Measurements from ENCODE around the gene PKDCC. TPM values are rescaled to one million over a fixed set of nuclear protein-coding genes. Genes with fewer than 3 reads are reported as not detected.

PKDCC gene
- total and polyA plus RNA-seq, 2 of the 13 experiments (the other 11 are each of a cell fraction or from before 2014, with no cell fraction given) = 52.6 to 58.8 TPM

- TF ChIP-seq AHDC1 (CRISPR knock-in tag; IDR thresholded peaks at IDR 0.05; ENCODE audit: borderline replicate concordance) (no peak), ZNF687 (CRISPR knock-in tag; IDR thresholded peaks at IDR 0.05) (peak; percentile 66), ZNF501 (CRISPR knock-in tag; IDR thresholded peaks at IDR 0.05) (0 out of 2 replicates have a peak, but pooled peaks have one; percentile 29), ZNF17 (CRISPR knock-in tag; IDR thresholded peaks at IDR 0.05) (no peak), ZNF274 (CRISPR knock-in tag; IDR thresholded peaks at IDR 0.05) (0 out of 2 replicates have a peak, but pooled peaks have one; percentile 29), HNF1B (CRISPR knock-in tag; IDR thresholded peaks at IDR 0.05) (0 out of 2 replicates have a peak, but pooled peaks have one; percentile 22), SUZ12 (IDR thresholded peaks at IDR 0.05; ENCODE audit: low read depth, low read length) (no peak), ZNF230 (CRISPR knock-in tag; IDR thresholded peaks at IDR 0.05) (no peak), ZFP1 (CRISPR knock-in tag; IDR thresholded peaks at IDR 0.05) (no peak), MEIS1 (CRISPR knock-in tag; IDR thresholded peaks at IDR 0.05; ENCODE audit: borderline replicate concordance) (0 out of 2 replicates have a peak, but pooled peaks have one; percentile 29), IKZF4 (CRISPR knock-in tag; IDR thresholded peaks at IDR 0.05; ENCODE audit: borderline replicate concordance, low read depth, not compliant biosample characterization) (no peak), POGK (CRISPR knock-in tag; conservative IDR thresholded peaks at IDR 0.05) (no peak), CENPT (CRISPR knock-in tag; IDR thresholded peaks at IDR 0.05; ENCODE audit: low read depth) (no peak), ZNF460 (CRISPR knock-in tag; IDR thresholded peaks at IDR 0.05; ENCODE audit: borderline replicate concordance) (no peak), PAF1 (CRISPR knock-in tag; IDR thresholded peaks at IDR 0.05) (no peak), CEBPG (CRISPR knock-in tag; IDR thresholded peaks at IDR 0.05) (no peak)
These were observed 49.2 kb downstream of the PKDCC start (continued) for GRCh38 chr2:42096869-42097591.

Data from HepG2 (cell line).